B cell (primary cell): ENCODE results near the gene SMIM1. TPM values are rescaled to one million over a fixed set of nuclear protein-coding genes. Genes with fewer than 3 reads are reported as not detected.

ENCODE experiments used
- ATAC-seq: fragments of 200-7000 bp; cut with Tn5 transposase; one replicate; pipeline ENCODE4 v1.10.0; 2021; ENCODE audit warnings: low read depth, mild to moderate bottlenecking, moderate number of reproducible peaks, moderate library complexity
- CTCF ChIA-PET: fragments of 350-600 bp; sonication (Branson Sonifier 250); formaldehyde crosslinking; loops from one replicate; lab custom pipeline; 2021; ENCODE audit warnings: antibody characterized with exemption, inconsistent platforms; lab: Charles Lee
- POLR2A ChIA-PET: fragments of 350-600 bp; sonication (Branson Sonifier 250); formaldehyde crosslinking; loops from one replicate; lab custom pipeline; 2021; ENCODE audit warnings: antibody characterized with exemption; lab: Charles Lee
- DNase-seq: peaks from one replicate; pipeline ENCODE4 v3.0.0; 2013
- H2AFZ ChIP-seq: 2 replicates; pipeline ENCODE4 v1.6.1; 2012; ENCODE audit warnings: mild to moderate bottlenecking, low read depth, low read length; ENCODE audit not compliant: insufficient read depth, poor library complexity, severe bottlenecking
- H3K27ac ChIP-seq, 2 donors: 1 replicate in 1 of 2; 2 replicates in 1 of 2; pipeline ENCODE4 v1.5.1; 2012 to 2013; ENCODE audit warnings: low read length in 2 of 2, mild to moderate bottlenecking in 2 of 2, moderate library complexity in 1 of 2
- H3K27me3 ChIP-seq, 4 experiments: fragments of 200-600 bp in 1 of 4; sonication (generic) in 1 of 4; replicated peaks in 1 of 4; 1 replicate in 2 of 4; 2 replicates in 2 of 4; pipeline versions ENCODE4 v1.6.1 to v1.7.0; 2013 to 2016; ENCODE audit warnings: low read length in 3 of 4, mild to moderate bottlenecking in 2 of 4, mixed read lengths in 1 of 4, moderate library complexity in 1 of 4; ENCODE audit not compliant: insufficient read depth in 4 of 4, control insufficient read depth in 3 of 4; ENCODE audit errors: control extremely low read depth in 1 of 4
- H3K36me3 ChIP-seq, 2 experiments: replicated peaks in 1 of 2; 1 replicate in 1 of 2; 2 replicates in 1 of 2; pipeline versions ENCODE4 v1.6.1 to v1.7.1; 2013; ENCODE audit warnings: low read length in 1 of 2; ENCODE audit not compliant: insufficient read depth in 2 of 2, control insufficient read depth in 1 of 2; ENCODE audit errors: control extremely low read depth in 1 of 2, extremely low read depth in 1 of 2
- H3K4me1 ChIP-seq, 2 donors: fragments of 200-600 bp in 1 of 2; sonication (generic) in 1 of 2; 1 replicate in 1 of 2; 2 replicates in 1 of 2; pipeline versions ENCODE4 v1.5.1 to v1.6.1; 2013 to 2017; ENCODE audit warnings: low read length in 2 of 2; ENCODE audit not compliant: control insufficient read depth in 2 of 2, insufficient read depth in 2 of 2
- H3K4me2 ChIP-seq: replicated peaks from 2 replicates; pipeline ENCODE3; 2012; ENCODE audit warnings: mild to moderate bottlenecking, low read depth, low read length; ENCODE audit not compliant: poor library complexity, severe bottlenecking
- H3K4me3 ChIP-seq, 5 experiments: fragments of 200-600 bp in 1 of 5; sonication (generic) in 1 of 5; 1 replicate in 3 of 5; 2 replicates in 2 of 5; pipeline versions ENCODE4 v1.5.1 to v1.7.0; 2011 to 2016; ENCODE audit warnings: low read length in 4 of 5, mild to moderate bottlenecking in 4 of 5, low read depth in 2 of 5, control low read depth in 1 of 5, moderate library complexity in 1 of 5; ENCODE audit not compliant: insufficient read depth in 1 of 5; ENCODE audit errors: control extremely low read depth in 1 of 5, extremely low read depth in 1 of 5
- H3K79me2 ChIP-seq: fragments of 200-600 bp; sonication (generic); one replicate; pipeline ENCODE4 v1.6.0; 2016; ENCODE audit warnings: low read length; ENCODE audit not compliant: control insufficient read depth, insufficient read depth
- H3K9ac ChIP-seq: fragments of 200-600 bp; sonication (generic); 2 replicates; pipeline ENCODE4 v1.6.1; 2017; ENCODE audit warnings: mild to moderate bottlenecking, low read length, moderate library complexity
- H3K9me3 ChIP-seq, 3 donors: one replicate each; pipeline versions ENCODE4 v1.6.1 to v1.7.1; 2013; ENCODE audit warnings: low read length in 2 of 3; ENCODE audit not compliant: control insufficient read depth in 2 of 3, insufficient read depth in 1 of 3; ENCODE audit errors: control extremely low read depth in 1 of 3
- H4K20me1 ChIP-seq: 2 replicates; pipeline ENCODE4 v1.6.0; 2012; ENCODE audit warnings: mild to moderate bottlenecking, low read length; ENCODE audit not compliant: insufficient read depth, control insufficient read depth, poor library complexity, severe bottlenecking
- H3K27ac Mint-ChIP-seq: one replicate; pipeline ENCODE4 v1.8.0; 2021; ENCODE audit warnings: mixed read lengths
- H3K27me3 Mint-ChIP-seq: one replicate; pipeline ENCODE4 v1.8.0; 2021; ENCODE audit warnings: mixed read lengths
- H3K4me1 Mint-ChIP-seq: one replicate; pipeline ENCODE4 v1.8.0; 2021; ENCODE audit warnings: mixed read lengths
- H3K4me3 Mint-ChIP-seq: one replicate; pipeline ENCODE4 v1.8.0; 2021; ENCODE audit warnings: mixed read lengths
- H3K9me3 Mint-ChIP-seq: one replicate; pipeline ENCODE4 v1.8.0; 2022; ENCODE audit warnings: mixed read lengths; ENCODE audit not compliant: insufficient read depth
- CTCF ChIP-seq: fragments of 200-600 bp; IDR thresholded peaks from one replicate; pipeline ENCODE4 v1.8.0; 2022; ENCODE audit warnings: antibody characterized with exemption, mild to moderate bottlenecking
- EZH2 ChIP-seq: IDR thresholded peaks from 2 replicates; pipeline ENCODE4 v1.6.1; 2012; ENCODE audit warnings: borderline replicate concordance, low read depth, mild to moderate bottlenecking, moderate library complexity, low read length; ENCODE audit not compliant: insufficient read depth, poor library complexity, severe bottlenecking
- WGBS: methylation state at CpG from one replicate; pipeline ENCODE4 v1.1.5; 2013; ENCODE audit warnings: missing lambda C conversion rate; ENCODE audit not compliant: insufficient coverage; 5-methylcytosine and 5-hydroxymethylcytosine counted together
- intact Hi-C: fragments of 100-400 bp; cut with micrococcal nuclease; formaldehyde crosslinking; loops from one replicate; pipeline ENCODE4 v1.10.0; 2022
- polyA plus RNA-seq: library from polyadenylated mRNA; depleted of rRNA; stranded (reverse); fragments of >200 nt; gene quantifications from 2 replicates; pipeline ENCODE4 v1.2.3, GENCODE V29; 2012
- total RNA-seq, 2 donors: library from RNA; stranded (reverse); fragments of 120-200 nt in 1 of 2; gene quantifications; 1 replicate in 1 of 2; 2 replicates in 1 of 2; pipeline versions ENCODE4 v1.2.3 to v1.2.4, GENCODE V29; 2013 to 2022

Gene SMIM1
- total and polyA plus RNA-seq, 2 donors (not counting 1 experiment from before 2014, with no cell fraction given): 2.6 to 9.0 TPM

GRCh38 chr1:3820316-3820715 lies 47.8 kb downstream of the SMIM1 start:
- Histone ChIP-seq H4K20me1 (no peaks in the 10 kb centered on the region), H3K27me3 (no peaks in the 10 kb centered on the region), H3K9ac (no peak overlapping the region), H3K4me1 (no peaks in the 10 kb centered on the region), H3K4me3 (no peak overlapping the region), H3K79me2 (no peaks in the 10 kb centered on the region), H3K4me2 (no peak overlapping the region), H2AFZ (no peak overlapping the region), H3K36me3 (peaks cover 2 to 39% of the 10 kb centered on the region in 2 experiments), H3K9me3 (no peaks in the 10 kb centered on the region), H3K27ac (no peak overlapping the region)
- ATAC-seq: no peak
- H3K27ac Mint-ChIP-seq: no peak overlapping the region
- H3K9me3 Mint-ChIP-seq: no peaks in the 10 kb centered on the region
- H3K4me1 Mint-ChIP-seq: no peaks in the 10 kb centered on the region
- no peak for DNase-seq
- no peak for TF ChIP-seq CTCF
- no peak for TF ChIP-seq EZH2
- H3K4me3 Mint-ChIP-seq: no peak overlapping the region
- POLR2A ChIA-PET: no interaction called here
- intact Hi-C loops: no loop called here
- WGBS: 96% methylated on average over 5 of the region's 8 CpGs
- CTCF ChIA-PET: no interaction called here
- no peaks in the 10 kb centered on the region for H3K27me3 Mint-ChIP-seq

GRCh38 chr1:3821004-3821403 lies 48.5 kb downstream of the SMIM1 start:
- Histone ChIP-seq H3K79me2 (no peaks in the 10 kb centered on the region), H4K20me1 (no peaks in the 10 kb centered on the region), H3K9me3 (no peaks in the 10 kb centered on the region), H3K4me1 (no peaks in the 10 kb centered on the region), H3K27me3 (no peaks in the 10 kb centered on the region), H3K9ac (no peak overlapping the region), H3K4me3 (no peak overlapping the region), H3K4me2 (no peak overlapping the region), H3K36me3 (peaks cover 2 to 44% of the 10 kb centered on the region in 2 experiments), H2AFZ (no peak overlapping the region), H3K27ac (no peak overlapping the region)
- Mint-ChIP-seq H3K4me3 (no peak overlapping the region), H3K27ac (no peak overlapping the region), H3K4me1 (no peaks in the 10 kb centered on the region), H3K27me3 (no peaks in the 10 kb centered on the region), H3K9me3 (no peaks in the 10 kb centered on the region)
- POLR2A ChIA-PET: no interaction called here
- CTCF ChIA-PET: no interaction called here
- ATAC-seq (no peak), DNase-seq (no peak)
- intact Hi-C loops: no loop called here
- WGBS: 89% methylated on average over 6 of the region's 6 CpGs
- no peak for TF ChIP-seq CTCF
- TF ChIP-seq EZH2: no peak
